Spinal cord (tissue), 10 donors: ENCODE results near the gene TNK2. TPM values are rescaled to one million over a fixed set of nuclear protein-coding genes. Genes with fewer than 3 reads are reported as not detected.
A peak's percentile ranks its signal among the peaks of the same experiment; 100 is the strongest.
"Not testable (repeated sequence)": the region's sequence is repeated elsewhere in the genome, so short reads cannot be mapped to it uniquely, and the experiment has no call there.

ENCODE experiments used
- DNase-seq, 6 donors: peaks; one replicate each; pipeline versions ENCODE4 v3.0.0 to v3.0.0-alpha.2; 2013 to 2015; ENCODE audit warnings: low spot score in 6 of 6, low read depth in 4 of 6
- H3K27ac ChIP-seq: one replicate; pipeline ENCODE4 v1.5.1; 2013; ENCODE audit warnings: low read depth, low read length, control low read depth
- H3K27me3 ChIP-seq: one replicate; pipeline ENCODE4 v1.6.1; 2013; ENCODE audit warnings: low read length; ENCODE audit not compliant: control insufficient read depth, insufficient read depth
- H3K36me3 ChIP-seq: one replicate; pipeline ENCODE4 v1.6.1; 2013; ENCODE audit warnings: low read length; ENCODE audit not compliant: control insufficient read depth, insufficient read depth
- H3K4me1 ChIP-seq: one replicate; pipeline ENCODE4 v1.6.1; 2013; ENCODE audit warnings: low read length; ENCODE audit not compliant: control insufficient read depth, insufficient read depth
- H3K4me3 ChIP-seq: one replicate; pipeline ENCODE4 v1.5.1; 2013; ENCODE audit warnings: low read depth, low read length, control low read depth
- H3K9me3 ChIP-seq: one replicate; pipeline ENCODE4 v1.6.1; 2013; ENCODE audit warnings: low read length; ENCODE audit not compliant: control insufficient read depth, insufficient read depth
- WGBS: methylation state at CpG from one replicate; pipeline ENCODE4 v1.1.5; 2013; ENCODE audit warnings: missing lambda C conversion rate; ENCODE audit not compliant: insufficient coverage; 5-methylcytosine and 5-hydroxymethylcytosine counted together
- polyA plus RNA-seq, 2 donors: library from polyadenylated mRNA; unstranded; fragments of 120-200 nt; gene quantifications; one replicate each; pipeline ENCODE4 v1.2.1, GENCODE V29; 2013; ENCODE audit not compliant: insufficient read length in 2 of 2
- total RNA-seq, 2 donors: library from RNA; depleted of rRNA in 1 of 2; stranded (reverse); fragments of 120-200 nt in 1 of 2; fragments of >200 nt in 1 of 2; gene quantifications; one replicate each; pipeline versions ENCODE4 v1.2.3 to v1.2.4, GENCODE V29; 2013 to 2014
- donor health status: healthy.

The TNK2 gene
- total and polyA plus RNA-seq, 4 donors, result 16.1 to 229 (median 128) TPM

- no peak for DNase-seq
- no peak overlapping the region for H3K27ac ChIP-seq
- H3K4me3 ChIP-seq, result no peak overlapping the region
- no peaks in the 10 kb centered on the region for H3K9me3 ChIP-seq
- no peaks in the 10 kb centered on the region for H3K27me3 ChIP-seq
- no peaks in the 10 kb centered on the region for H3K36me3 ChIP-seq
- WGBS, result 92% methylated on average over 9 of the region's 14 CpGs
- peaks cover 10% of the 10 kb centered on the region for H3K4me1 ChIP-seq
Measured at GRCh38 chr3:195918176-195918575, 9.8 kb upstream of the TNK2 start.

GRCh38 chr3:195916991-195917390 is 8.6 kb upstream of the TNK2 start:
- Histone ChIP-seq H3K27me3 (no peaks in the 10 kb centered on the region), H3K9me3 (no peaks in the 10 kb centered on the region), H3K36me3 (no peaks in the 10 kb centered on the region), H3K4me3 (no peak overlapping the region), H3K4me1 (peaks cover 10% of the 10 kb centered on the region), H3K27ac (no peak overlapping the region)
- WGBS, result 92% methylated on average over 8 of the region's 9 CpGs
- no peak for DNase-seq

DNA sequence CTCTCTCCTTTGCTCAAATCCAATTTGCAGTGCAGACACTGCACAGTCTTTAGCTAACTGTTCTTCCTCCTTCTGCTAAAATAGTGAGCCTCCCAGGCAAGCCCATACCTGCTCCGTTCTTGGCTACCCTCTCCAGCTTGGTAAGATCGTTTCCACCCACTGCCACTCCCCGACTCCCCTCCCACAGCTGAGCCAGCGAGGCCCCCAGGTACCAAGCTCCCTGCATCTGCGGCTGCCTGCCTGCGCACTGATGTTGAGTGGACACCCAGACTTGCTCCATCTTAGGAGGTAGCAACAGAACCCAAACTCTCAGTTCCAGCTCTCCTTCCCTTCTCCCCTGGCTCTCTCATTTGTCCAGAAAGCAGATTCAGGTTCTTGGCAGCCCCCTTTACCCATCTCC is 7.9 kb upstream of the TNK2 start:
- peaks cover 10% of the 10 kb centered on the region for H3K4me1 ChIP-seq
- H3K27ac ChIP-seq, result no peak overlapping the region
- H3K36me3 ChIP-seq, result no peaks in the 10 kb centered on the region
- H3K9me3 ChIP-seq, result no peaks in the 10 kb centered on the region
- no peak for DNase-seq
- no peak overlapping the region for H3K4me3 ChIP-seq
- no peaks in the 10 kb centered on the region for H3K27me3 ChIP-seq
- WGBS, result 88% methylated on average over 6 of the region's 6 CpGs

DNA sequence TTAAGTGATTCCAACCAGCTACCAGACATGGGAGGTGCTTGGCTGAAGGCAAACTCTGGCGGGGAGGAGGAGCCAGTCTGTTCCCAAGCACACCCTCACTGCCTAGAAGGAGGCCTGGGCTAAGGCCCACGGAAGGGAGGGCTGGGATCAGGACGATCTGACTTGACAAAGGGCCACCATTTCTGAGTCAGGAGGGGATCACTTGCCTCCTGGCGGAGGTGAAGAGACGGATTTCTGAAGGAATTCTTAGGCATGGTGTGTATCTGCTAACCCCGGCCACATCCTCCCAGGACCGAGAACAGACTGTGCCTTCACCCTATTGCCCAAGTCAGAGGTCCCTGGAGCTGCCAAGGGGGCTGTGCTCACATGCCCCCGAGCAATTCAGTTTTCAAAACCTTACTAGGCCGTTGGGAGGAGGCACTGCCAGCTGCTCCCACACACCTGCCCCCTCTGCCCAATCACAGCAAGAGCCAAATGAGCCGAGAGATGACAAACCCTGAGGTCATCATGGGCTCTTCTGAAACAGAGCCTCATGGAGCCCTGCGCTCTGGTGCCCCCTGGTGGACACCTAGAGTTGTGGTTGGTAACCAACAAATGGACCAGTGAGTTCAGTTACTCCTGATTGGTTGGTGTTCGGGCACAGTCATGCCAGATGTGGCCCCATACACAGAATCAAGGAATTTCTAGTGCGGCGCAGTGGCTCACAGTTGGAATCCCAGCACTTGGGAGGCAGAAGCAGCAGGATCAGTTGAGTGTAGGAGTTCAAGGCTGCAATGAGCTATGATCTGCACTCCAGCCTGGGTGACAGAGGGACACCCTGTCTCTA is 6.5 kb upstream of the TNK2 start:
- DNase-seq, result peak in 3 of 6 donors; percentile 78 to 93 (median 93)
- Histone ChIP-seq H3K27ac (peak overlapping the region; percentile 55), H3K36me3 (no peaks in the 10 kb centered on the region), H3K9me3 (no peaks in the 10 kb centered on the region), H3K4me1 (peaks cover 17% of the 10 kb centered on the region), H3K4me3 (no peak overlapping the region), H3K27me3 (no peaks in the 10 kb centered on the region)
- WGBS, result 17% methylated on average over 11 of the region's 14 CpGs

DNA sequence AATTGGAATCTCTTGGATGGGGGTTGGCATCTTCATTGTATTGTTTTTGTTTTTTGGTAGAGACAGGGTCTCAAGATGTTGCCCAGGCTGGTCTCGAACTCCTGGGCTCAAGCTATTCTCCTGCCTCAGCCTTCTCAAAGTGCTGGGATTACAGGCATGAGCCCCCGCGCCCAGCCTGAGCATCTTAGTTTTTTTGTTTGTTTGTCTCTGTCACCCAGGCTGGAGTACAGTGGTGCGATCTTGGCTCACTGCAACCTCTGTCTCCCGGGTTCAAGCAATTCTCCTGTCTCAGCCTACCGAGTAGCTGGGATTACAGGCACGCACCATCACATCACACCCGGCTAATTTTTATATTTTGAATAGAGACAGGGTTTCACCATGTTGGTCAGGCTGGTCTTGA is 5.8 kb upstream of the TNK2 start:
- WGBS, result 100% methylated on average over 4 of the region's 8 CpGs
- not testable (repeated sequence) for DNase-seq, H3K27ac ChIP-seq, H3K9me3 ChIP-seq, H3K36me3 ChIP-seq, H3K27me3 ChIP-seq, H3K4me3 ChIP-seq
- H3K4me1 ChIP-seq, result peaks cover 19% of the 10 kb centered on the region

DNA sequence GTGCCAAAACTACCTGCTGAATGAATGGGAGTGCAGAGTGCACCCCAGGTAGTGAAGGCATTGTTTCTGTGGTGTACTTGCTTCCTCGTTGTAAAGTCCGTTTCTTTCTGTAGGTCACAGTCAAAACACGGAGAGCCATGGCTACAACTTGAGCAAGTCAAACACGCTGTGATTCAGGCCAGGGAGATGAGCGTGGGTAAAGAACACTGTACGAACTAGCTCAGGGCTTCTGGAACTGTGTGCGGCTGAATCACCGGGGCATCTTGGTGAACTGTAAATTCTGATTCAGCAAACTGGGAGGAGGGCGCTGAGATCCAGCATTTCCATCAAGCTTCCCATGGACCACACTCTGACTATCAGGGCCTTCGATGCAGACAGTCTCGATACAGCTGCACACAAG is 5.0 kb upstream of the TNK2 start:
- Histone ChIP-seq H3K9me3 (no peaks in the 10 kb centered on the region), H3K36me3 (no peaks in the 10 kb centered on the region), H3K27ac (no peak overlapping the region), H3K4me3 (no peak overlapping the region), H3K4me1 (peaks cover 22% of the 10 kb centered on the region), H3K27me3 (no peaks in the 10 kb centered on the region)
- WGBS, result 93% methylated on average over 10 of the region's 11 CpGs
- no peak for DNase-seq

DNA sequence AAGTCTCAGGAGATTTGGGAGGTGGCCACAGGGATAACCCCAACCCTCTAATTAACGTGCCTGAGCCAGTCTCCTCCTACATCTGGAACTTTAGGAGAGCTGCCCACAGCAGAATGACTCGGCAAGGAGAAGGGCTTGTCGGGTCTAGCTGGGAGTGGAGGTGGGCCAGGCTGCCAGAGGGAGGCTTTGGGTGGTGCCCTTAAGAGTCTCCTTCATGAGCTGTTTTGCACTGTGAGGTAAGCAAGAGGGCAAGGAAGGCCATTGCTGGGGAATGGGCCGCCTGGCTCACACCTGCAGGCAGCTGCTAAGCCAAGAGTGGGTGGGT is 3.6 kb upstream of the TNK2 start:
- no peak overlapping the region for H3K27ac ChIP-seq
- no peaks in the 10 kb centered on the region for H3K27me3 ChIP-seq
- peaks cover 37% of the 10 kb centered on the region for H3K4me1 ChIP-seq
- H3K9me3 ChIP-seq, result no peaks in the 10 kb centered on the region
- H3K4me3 ChIP-seq, result no peak overlapping the region
- DNase-seq, result no peak
- peaks cover 8% of the 10 kb centered on the region for H3K36me3 ChIP-seq
- WGBS, result 91% methylated on average over 3 of the region's 4 CpGs

DNA sequence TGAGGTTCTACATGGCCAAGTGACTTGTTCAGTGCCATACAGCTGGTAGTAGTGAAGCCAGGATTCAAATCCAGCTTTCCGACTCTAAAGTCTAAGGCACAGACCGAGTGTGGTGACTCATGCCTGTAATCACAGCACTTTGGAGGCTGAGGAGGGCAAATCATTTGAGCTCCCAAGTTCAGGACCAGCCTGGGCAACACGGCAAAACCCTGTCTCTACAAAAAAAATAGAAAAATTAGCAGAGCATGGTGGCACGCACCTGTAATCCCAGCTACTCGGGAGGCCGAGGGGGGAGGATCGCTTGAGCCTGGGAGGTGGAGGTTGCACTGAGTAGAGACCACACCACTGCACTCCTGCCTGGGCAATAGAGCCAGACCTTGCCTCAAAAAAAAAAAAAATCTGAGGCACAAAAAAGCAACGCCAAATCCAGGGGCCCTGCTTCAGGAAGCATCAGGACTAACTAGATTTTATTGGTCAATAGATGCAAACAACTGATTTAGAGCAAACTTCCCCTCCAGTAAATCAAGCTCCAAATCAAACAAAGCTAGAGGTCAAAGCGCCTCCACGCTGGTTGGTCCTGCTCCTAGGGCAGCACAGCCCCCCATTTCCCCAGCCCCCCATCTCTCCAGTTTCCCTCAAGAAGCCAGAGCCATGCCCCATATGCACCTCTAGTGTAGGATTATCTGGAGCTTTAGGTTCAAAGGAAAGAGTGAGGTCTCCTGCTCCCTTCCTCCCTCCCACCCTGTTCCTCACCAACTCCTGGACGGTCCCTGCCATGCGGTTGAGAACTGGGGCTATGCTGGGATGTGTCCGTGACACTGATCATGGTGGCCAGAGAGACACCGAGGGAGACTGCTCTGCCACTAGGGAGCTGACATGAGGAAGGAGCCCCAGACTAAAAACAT is 2.9 kb upstream of the TNK2 start:
- Histone ChIP-seq H3K27ac (no peak overlapping the region), H3K36me3 (peaks cover 8% of the 10 kb centered on the region), H3K4me3 (no peak overlapping the region), H3K9me3 (no peaks in the 10 kb centered on the region), H3K4me1 (peaks cover 41% of the 10 kb centered on the region), H3K27me3 (no peaks in the 10 kb centered on the region)
- DNase-seq, result no peak
- 97% methylated on average over 10 of the region's 14 CpGs for WGBS

DNA sequence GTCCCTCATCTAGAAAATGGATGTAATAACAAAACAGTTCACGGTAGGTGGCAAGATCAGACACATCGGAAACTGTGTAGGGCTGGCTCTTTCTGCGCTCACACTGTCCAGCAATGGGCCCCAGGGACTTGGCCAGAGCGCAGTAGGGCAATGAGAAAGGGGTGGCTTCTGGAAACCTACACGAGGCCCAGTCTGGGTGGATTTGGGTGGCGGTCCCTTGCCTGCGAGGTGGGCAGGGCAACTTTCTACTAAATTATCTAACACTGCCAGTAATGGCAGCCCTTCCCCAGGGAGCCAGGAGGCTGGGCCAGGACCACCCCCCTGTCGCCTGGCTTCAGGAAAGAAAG is 2.1 kb upstream of the TNK2 start:
- 90% methylated on average over 4 of the region's 8 CpGs for WGBS
- Histone ChIP-seq H3K27ac (no peak overlapping the region), H3K4me3 (no peak overlapping the region), H3K27me3 (no peaks in the 10 kb centered on the region), H3K4me1 (peaks cover 41% of the 10 kb centered on the region), H3K36me3 (peaks cover 8% of the 10 kb centered on the region), H3K9me3 (no peaks in the 10 kb centered on the region)
- DNase-seq, result no peak
